ENCODE measurements around the gene GFOD2.

DNA sequence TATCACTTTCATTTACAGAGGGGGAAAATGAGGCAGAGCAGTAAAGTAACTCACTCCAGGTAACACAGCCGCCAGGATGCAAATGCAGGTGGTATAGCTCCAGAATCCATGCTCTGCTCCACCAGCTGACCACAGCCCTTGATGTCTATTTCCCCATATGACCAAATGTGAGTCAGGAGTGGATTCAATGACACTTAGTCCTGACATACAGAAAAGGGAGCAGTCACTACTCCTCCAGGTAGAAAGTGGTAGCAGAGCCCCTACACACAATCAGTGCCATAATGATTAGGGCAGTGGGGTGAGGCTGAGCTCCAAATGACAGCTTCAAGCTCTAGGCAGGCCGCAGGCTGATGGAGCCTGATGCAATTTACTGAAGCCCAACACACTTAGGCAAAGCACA is 43.3 kb upstream of the GFOD2 start:
- TF ChIP-seq, protein P1, sequence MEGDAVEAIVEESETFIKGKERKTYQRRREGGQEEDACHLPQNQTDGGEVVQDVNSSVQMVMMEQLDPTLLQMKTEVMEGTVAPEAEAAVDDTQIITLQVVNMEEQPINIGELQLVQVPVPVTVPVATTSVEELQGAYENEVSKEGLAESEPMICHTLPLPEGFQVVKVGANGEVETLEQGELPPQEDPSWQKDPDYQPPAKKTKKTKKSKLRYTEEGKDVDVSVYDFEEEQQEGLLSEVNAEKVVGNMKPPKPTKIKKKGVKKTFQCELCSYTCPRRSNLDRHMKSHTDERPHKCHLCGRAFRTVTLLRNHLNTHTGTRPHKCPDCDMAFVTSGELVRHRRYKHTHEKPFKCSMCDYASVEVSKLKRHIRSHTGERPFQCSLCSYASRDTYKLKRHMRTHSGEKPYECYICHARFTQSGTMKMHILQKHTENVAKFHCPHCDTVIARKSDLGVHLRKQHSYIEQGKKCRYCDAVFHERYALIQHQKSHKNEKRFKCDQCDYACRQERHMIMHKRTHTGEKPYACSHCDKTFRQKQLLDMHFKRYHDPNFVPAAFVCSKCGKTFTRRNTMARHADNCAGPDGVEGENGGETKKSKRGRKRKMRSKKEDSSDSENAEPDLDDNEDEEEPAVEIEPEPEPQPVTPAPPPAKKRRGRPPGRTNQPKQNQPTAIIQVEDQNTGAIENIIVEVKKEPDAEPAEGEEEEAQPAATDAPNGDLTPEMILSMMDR (IDR thresholded peaks at IDR 0.05) = no peak
- no peak for TF ChIP-seq POLR2A (IDR thresholded peaks at IDR 0.05)

Data from heart left ventricle (tissue), 13 donors.